Measurements from ENCODE around the gene NHLRC4.

The NHLRC4 gene

GRCh38 chr16:534856-535445 is 31.9 kb upstream of the NHLRC4 start:
- H3K27me3 ChIP-seq (ENCODE audit: control insufficient read depth, insufficient read depth, low read length) = no peaks in the 10 kb centered on the region
- peaks cover 3% of the 10 kb centered on the region for H3K36me3 ChIP-seq (ENCODE audit: control insufficient read depth, insufficient read depth, low read length)
- no peak overlapping the region for H3K4me3 ChIP-seq (ENCODE audit: low read length)
- H3K4me1 ChIP-seq (ENCODE audit: control insufficient read depth, insufficient read depth, low read length) = peaks cover 53% of the 10 kb centered on the region
- H3K9ac ChIP-seq (ENCODE audit: low read length) = peak overlapping the region; percentile 65
- no peaks in the 10 kb centered on the region for H3K9me3 ChIP-seq (ENCODE audit: control insufficient read depth, low read length)

GRCh38 chr16:535446-536405 is 31.1 kb upstream of the NHLRC4 start:
- no peaks in the 10 kb centered on the region for H3K27me3 ChIP-seq (ENCODE audit: control insufficient read depth, insufficient read depth, low read length)
- H3K4me3 ChIP-seq (ENCODE audit: low read length) = no peak overlapping the region
- peaks cover 3% of the 10 kb centered on the region for H3K36me3 ChIP-seq (ENCODE audit: control insufficient read depth, insufficient read depth, low read length)
- no peaks in the 10 kb centered on the region for H3K9me3 ChIP-seq (ENCODE audit: control insufficient read depth, low read length)
- H3K9ac ChIP-seq (ENCODE audit: low read length) = peak overlapping the region; percentile 32
- peaks cover 45% of the 10 kb centered on the region for H3K4me1 ChIP-seq (ENCODE audit: control insufficient read depth, insufficient read depth, low read length)

GRCh38 chr16:536746-537145 is 30.1 kb upstream of the NHLRC4 start:
- H3K9ac ChIP-seq (ENCODE audit: low read length) = no peak overlapping the region
- H3K4me3 ChIP-seq (ENCODE audit: low read length) = no peak overlapping the region
- peaks cover 3% of the 10 kb centered on the region for H3K36me3 ChIP-seq (ENCODE audit: control insufficient read depth, insufficient read depth, low read length)
- H3K4me1 ChIP-seq (ENCODE audit: control insufficient read depth, insufficient read depth, low read length) = peaks cover 42% of the 10 kb centered on the region
- H3K9me3 ChIP-seq (ENCODE audit: control insufficient read depth, low read length) = no peaks in the 10 kb centered on the region
- H3K27me3 ChIP-seq (ENCODE audit: control insufficient read depth, insufficient read depth, low read length) = no peaks in the 10 kb centered on the region

- H3K4me1 ChIP-seq (ENCODE audit: control insufficient read depth, insufficient read depth, low read length) = peaks cover 42% of the 10 kb centered on the region
- no peaks in the 10 kb centered on the region for H3K27me3 ChIP-seq (ENCODE audit: control insufficient read depth, insufficient read depth, low read length)
- no peak overlapping the region for H3K4me3 ChIP-seq (ENCODE audit: low read length)
- H3K36me3 ChIP-seq (ENCODE audit: control insufficient read depth, insufficient read depth, low read length) = peaks cover 3% of the 10 kb centered on the region
- no peaks in the 10 kb centered on the region for H3K9me3 ChIP-seq (ENCODE audit: control insufficient read depth, low read length)
- no peak overlapping the region for H3K9ac ChIP-seq (ENCODE audit: low read length)
These were observed 29.1 kb upstream of the NHLRC4 start for GRCh38 chr16:537415-538335.

GRCh38 chr16:539901-540530 is 26.8 kb upstream of the NHLRC4 start:
- peaks cover 3% of the 10 kb centered on the region for H3K36me3 ChIP-seq (ENCODE audit: control insufficient read depth, insufficient read depth, low read length)
- no peaks in the 10 kb centered on the region for H3K27me3 ChIP-seq (ENCODE audit: control insufficient read depth, insufficient read depth, low read length)
- no peaks in the 10 kb centered on the region for H3K9me3 ChIP-seq (ENCODE audit: control insufficient read depth, low read length)
- H3K9ac ChIP-seq (ENCODE audit: low read length) = no peak overlapping the region
- H3K4me3 ChIP-seq (ENCODE audit: low read length) = no peak overlapping the region
- H3K4me1 ChIP-seq (ENCODE audit: control insufficient read depth, insufficient read depth, low read length) = peaks cover 25% of the 10 kb centered on the region

- H3K4me1 ChIP-seq (ENCODE audit: control insufficient read depth, insufficient read depth, low read length) = peaks cover 23% of the 10 kb centered on the region
- H3K4me3 ChIP-seq (ENCODE audit: low read length) = no peak overlapping the region
- no peaks in the 10 kb centered on the region for H3K27me3 ChIP-seq (ENCODE audit: control insufficient read depth, insufficient read depth, low read length)
- no peaks in the 10 kb centered on the region for H3K9me3 ChIP-seq (ENCODE audit: control insufficient read depth, low read length)
- H3K36me3 ChIP-seq (ENCODE audit: control insufficient read depth, insufficient read depth, low read length) = peaks cover 3% of the 10 kb centered on the region
- H3K9ac ChIP-seq (ENCODE audit: low read length) = no peak overlapping the region
These were observed 26.0 kb upstream of the NHLRC4 start for GRCh38 chr16:540645-541340.

- Histone ChIP-seq H3K9me3 (ENCODE audit: control insufficient read depth, low read length) (no peaks in the 10 kb centered on the region), H3K36me3 (ENCODE audit: control insufficient read depth, insufficient read depth, low read length) (peaks cover 3% of the 10 kb centered on the region), H3K9ac (ENCODE audit: low read length) (no peak overlapping the region), H3K27me3 (ENCODE audit: control insufficient read depth, insufficient read depth, low read length) (no peaks in the 10 kb centered on the region), H3K4me1 (ENCODE audit: control insufficient read depth, insufficient read depth, low read length) (peaks cover 16% of the 10 kb centered on the region), H3K4me3 (ENCODE audit: low read length) (no peak overlapping the region)
These were observed 23.3 kb upstream of the NHLRC4 start for GRCh38 chr16:543301-544164.

- H3K27me3 ChIP-seq (ENCODE audit: control insufficient read depth, insufficient read depth, low read length) = no peaks in the 10 kb centered on the region
- H3K9ac ChIP-seq (ENCODE audit: low read length) = no peak overlapping the region
- H3K4me1 ChIP-seq (ENCODE audit: control insufficient read depth, insufficient read depth, low read length) = peaks cover 16% of the 10 kb centered on the region
- H3K4me3 ChIP-seq (ENCODE audit: low read length) = no peak overlapping the region
- H3K9me3 ChIP-seq (ENCODE audit: control insufficient read depth, low read length) = no peaks in the 10 kb centered on the region
- no peaks in the 10 kb centered on the region for H3K36me3 ChIP-seq (ENCODE audit: control insufficient read depth, insufficient read depth, low read length)
These were observed 22.3 kb upstream of the NHLRC4 start for GRCh38 chr16:544517-544916.

GRCh38 chr16:546909-547770 is 19.7 kb upstream of the NHLRC4 start:
- Histone ChIP-seq H3K9ac (ENCODE audit: low read length) (no peak overlapping the region), H3K27me3 (ENCODE audit: control insufficient read depth, insufficient read depth, low read length) (no peaks in the 10 kb centered on the region), H3K4me1 (ENCODE audit: control insufficient read depth, insufficient read depth, low read length) (peaks cover 16% of the 10 kb centered on the region), H3K4me3 (ENCODE audit: low read length) (no peak overlapping the region), H3K36me3 (ENCODE audit: control insufficient read depth, insufficient read depth, low read length) (no peaks in the 10 kb centered on the region), H3K9me3 (ENCODE audit: control insufficient read depth, low read length) (no peaks in the 10 kb centered on the region)

- no peaks in the 10 kb centered on the region for H3K36me3 ChIP-seq (ENCODE audit: control insufficient read depth, insufficient read depth, low read length)
- H3K4me1 ChIP-seq (ENCODE audit: control insufficient read depth, insufficient read depth, low read length) = peaks cover 16% of the 10 kb centered on the region
- H3K27me3 ChIP-seq (ENCODE audit: control insufficient read depth, insufficient read depth, low read length) = no peaks in the 10 kb centered on the region
- H3K9me3 ChIP-seq (ENCODE audit: control insufficient read depth, low read length) = no peaks in the 10 kb centered on the region
- H3K4me3 ChIP-seq (ENCODE audit: low read length) = no peak overlapping the region
- H3K9ac ChIP-seq (ENCODE audit: low read length) = no peak overlapping the region
These were observed 18.2 kb upstream of the NHLRC4 start for GRCh38 chr16:548586-548985.

All from mucosa of stomach (tissue), 1 donor.